Bronchial epithelial cell (primary cell): Measurements from ENCODE around the gene CETP. TPM values are rescaled to one million over a fixed set of nuclear protein-coding genes. Genes with fewer than 3 reads are reported as not detected.
"Not testable (repeated sequence)": the region's sequence is repeated elsewhere in the genome, so short reads cannot be mapped to it uniquely, and the experiment has no call there.

Experiments used
- DNase-seq: peaks from one replicate; pipeline ENCODE4 v3.0.0-alpha.2; 2010; ENCODE audit warnings: low read depth
- FAIRE-seq: peaks from 2 replicates; lab custom pipeline; 2011; peaks lifted over from hg19 to GRCh38; lab: Jason Lieb, UNC
- H3K27me3 ChIP-seq: 2 replicates; pipeline ENCODE4 v1.5.1; 2011; ENCODE audit warnings: low read length; ENCODE audit not compliant: control insufficient read depth, insufficient read depth
- H3K36me3 ChIP-seq: 2 replicates; pipeline ENCODE4 v1.5.1; 2011; ENCODE audit warnings: low read length; ENCODE audit not compliant: control insufficient read depth, insufficient read depth
- H3K4me3 ChIP-seq: 2 replicates; pipeline ENCODE4 v1.5.1; 2011; ENCODE audit warnings: mild to moderate bottlenecking, low read depth, low read length, control low read depth
- total RNA-seq: library from RNA; depleted of rRNA; stranded (reverse); fragments of >200 nt; gene quantifications from 2 replicates; pipeline ENCODE4 v1.2.1, GENCODE V29; 2014
- TF ChIP-seq, protein P1 (sequence below): IDR thresholded peaks from 2 replicates; pipeline ENCODE4 v1.5.1; 2011; ENCODE audit warnings: mild to moderate bottlenecking, moderate library complexity, low read length, control low read depth, inconsistent platforms; ENCODE audit not compliant: insufficient read depth, severe bottlenecking

The CETP gene
- total RNA-seq, 1 donor from 2014 or later, result not detected

DNA sequence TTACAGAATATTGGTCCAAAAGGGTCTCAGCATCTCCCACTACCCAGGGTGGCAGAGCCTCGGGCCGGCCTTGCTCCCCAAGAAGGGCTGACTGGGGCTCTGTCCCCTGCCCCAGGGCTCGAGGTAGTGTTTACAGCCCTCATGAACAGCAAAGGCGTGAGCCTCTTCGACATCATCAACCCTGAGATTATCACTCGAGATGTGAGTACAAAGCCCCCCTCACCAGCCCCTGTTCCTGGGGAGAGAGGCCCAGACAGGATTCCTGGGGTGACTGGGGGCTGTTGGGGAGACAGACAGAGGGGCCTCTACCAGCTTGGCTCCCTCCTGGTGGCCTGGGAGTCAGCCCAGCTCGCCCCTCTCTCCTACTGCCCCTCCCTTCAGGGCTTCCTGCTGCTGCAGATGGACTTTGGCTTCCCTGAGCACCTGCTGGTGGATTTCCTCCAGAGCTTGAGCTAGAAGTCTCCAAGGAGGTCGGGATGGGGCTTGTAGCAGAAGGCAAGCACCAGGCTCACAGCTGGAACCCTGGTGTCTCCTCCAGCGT, 21.5 kb downstream of the CETP start:
- peaks cover 2% of the 10 kb centered on the region for H3K27me3 ChIP-seq
- FAIRE-seq, result no peak
- TF ChIP-seq, protein P1, sequence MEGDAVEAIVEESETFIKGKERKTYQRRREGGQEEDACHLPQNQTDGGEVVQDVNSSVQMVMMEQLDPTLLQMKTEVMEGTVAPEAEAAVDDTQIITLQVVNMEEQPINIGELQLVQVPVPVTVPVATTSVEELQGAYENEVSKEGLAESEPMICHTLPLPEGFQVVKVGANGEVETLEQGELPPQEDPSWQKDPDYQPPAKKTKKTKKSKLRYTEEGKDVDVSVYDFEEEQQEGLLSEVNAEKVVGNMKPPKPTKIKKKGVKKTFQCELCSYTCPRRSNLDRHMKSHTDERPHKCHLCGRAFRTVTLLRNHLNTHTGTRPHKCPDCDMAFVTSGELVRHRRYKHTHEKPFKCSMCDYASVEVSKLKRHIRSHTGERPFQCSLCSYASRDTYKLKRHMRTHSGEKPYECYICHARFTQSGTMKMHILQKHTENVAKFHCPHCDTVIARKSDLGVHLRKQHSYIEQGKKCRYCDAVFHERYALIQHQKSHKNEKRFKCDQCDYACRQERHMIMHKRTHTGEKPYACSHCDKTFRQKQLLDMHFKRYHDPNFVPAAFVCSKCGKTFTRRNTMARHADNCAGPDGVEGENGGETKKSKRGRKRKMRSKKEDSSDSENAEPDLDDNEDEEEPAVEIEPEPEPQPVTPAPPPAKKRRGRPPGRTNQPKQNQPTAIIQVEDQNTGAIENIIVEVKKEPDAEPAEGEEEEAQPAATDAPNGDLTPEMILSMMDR, result no peak
- no peak overlapping the region for H3K4me3 ChIP-seq
- no peaks in the 10 kb centered on the region for H3K36me3 ChIP-seq
- no peak for DNase-seq

DNA sequence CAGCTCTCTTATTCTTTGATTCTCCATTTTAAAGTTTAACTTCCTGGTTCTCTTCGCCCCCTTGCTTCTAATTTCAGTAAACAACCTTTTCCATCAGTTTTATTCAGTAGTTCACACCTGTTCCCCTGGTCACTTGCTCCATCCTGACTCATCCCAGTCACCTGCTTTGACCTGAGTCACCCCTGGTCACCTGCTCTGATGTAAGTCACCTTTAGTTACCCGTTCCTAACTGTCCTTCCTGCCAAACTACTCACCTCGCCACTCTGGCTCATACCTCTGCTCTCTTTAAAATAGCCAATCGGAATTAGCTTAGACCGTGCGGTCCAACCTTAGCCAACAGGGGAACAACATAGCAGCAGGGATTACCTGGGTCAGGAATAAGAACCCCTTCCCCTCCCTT, 22.9 kb downstream of the CETP start:
- no peak for FAIRE-seq
- TF ChIP-seq, protein P1, result no peak
- peaks cover 2% of the 10 kb centered on the region for H3K27me3 ChIP-seq
- no peak overlapping the region for H3K4me3 ChIP-seq
- H3K36me3 ChIP-seq, result no peaks in the 10 kb centered on the region
- DNase-seq, result peak; percentile 29

DNA sequence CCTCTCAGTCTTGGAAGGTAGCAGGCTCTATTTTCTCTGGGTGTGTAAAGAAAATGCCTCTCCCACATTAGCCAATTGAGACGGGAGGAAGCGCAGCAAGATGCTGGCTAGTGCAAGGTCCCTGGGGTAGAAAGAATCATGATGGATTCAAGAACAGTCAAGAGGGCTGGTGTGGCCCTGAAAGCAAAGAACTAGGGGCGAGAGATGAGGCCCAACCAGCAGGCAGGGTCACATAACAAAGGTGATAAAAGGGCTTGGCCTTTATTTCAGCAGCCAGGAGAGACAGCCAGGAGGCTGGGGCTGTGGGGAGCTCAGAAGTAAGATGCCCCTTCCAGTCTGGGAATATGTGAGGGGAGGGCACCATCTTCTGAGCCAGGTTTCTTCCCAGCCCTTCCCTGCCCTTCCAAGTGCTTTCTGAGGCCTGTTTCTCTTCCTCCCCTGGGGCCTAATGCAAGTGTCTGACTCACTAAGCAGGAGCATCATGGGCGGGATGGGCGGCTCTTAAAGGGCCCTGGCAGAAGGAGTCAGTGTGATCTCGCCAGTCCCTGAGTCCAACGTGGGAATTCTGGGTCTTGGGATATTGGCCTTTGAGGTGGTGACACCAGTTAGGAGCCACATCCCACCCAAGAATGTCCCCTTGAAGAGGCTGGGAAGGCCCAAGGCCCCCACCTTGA, 23.7 kb downstream of the CETP start:
- TF ChIP-seq, protein P1, result no peak
- Histone ChIP-seq H3K4me3 (no peak overlapping the region), H3K36me3 (no peaks in the 10 kb centered on the region), H3K27me3 (peaks cover 2% of the 10 kb centered on the region)
- FAIRE-seq (no peak), DNase-seq (peak; percentile 80)

DNA sequence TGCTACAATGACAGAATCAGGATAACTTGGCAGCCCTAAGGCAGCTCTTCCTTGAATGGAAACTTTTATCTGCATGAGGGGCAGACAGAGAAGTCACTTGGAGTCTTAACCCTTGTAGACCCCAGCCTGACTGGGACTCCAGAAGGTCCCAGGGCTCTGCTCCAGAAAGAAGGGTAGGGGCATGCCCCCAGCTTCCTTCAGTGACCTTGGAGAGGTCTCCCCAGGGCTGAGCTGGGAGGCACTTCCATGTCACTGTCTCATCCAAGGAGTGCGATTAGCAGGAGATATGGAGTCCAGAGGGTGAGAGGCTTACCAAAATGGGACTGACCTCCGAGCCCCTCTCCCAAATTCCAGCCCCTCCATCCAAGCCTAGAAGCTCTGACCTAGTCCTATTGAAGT, 24.2 kb downstream of the CETP start:
- H3K27me3 ChIP-seq, result peaks cover 2% of the 10 kb centered on the region
- DNase-seq, result no peak
- H3K4me3 ChIP-seq, result no peak overlapping the region
- no peak for FAIRE-seq
- TF ChIP-seq, protein P1, result no peak
- no peaks in the 10 kb centered on the region for H3K36me3 ChIP-seq

DNA sequence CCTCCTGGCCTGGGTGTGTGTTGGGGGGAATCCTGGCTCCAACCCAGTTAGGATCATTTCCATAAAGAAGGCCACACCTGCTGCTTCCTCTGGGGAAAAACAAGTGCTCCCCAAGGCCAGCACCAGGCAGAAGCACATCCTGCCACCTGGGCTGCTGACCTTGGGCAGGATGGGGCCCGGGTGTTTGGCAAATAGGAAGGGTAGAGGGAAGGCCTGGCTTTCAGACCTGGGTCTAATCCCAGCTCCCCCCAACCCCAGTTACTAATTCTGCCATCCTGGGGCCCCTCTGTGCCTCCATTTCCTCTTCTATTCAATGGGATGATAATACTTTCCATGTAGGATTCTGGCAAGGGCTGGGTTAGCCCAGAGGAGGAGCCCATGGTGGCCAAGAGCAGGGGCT, 24.6 kb downstream of the CETP start:
- no peaks in the 10 kb centered on the region for H3K36me3 ChIP-seq
- TF ChIP-seq, protein P1, result no peak
- no peak for FAIRE-seq

DNA sequence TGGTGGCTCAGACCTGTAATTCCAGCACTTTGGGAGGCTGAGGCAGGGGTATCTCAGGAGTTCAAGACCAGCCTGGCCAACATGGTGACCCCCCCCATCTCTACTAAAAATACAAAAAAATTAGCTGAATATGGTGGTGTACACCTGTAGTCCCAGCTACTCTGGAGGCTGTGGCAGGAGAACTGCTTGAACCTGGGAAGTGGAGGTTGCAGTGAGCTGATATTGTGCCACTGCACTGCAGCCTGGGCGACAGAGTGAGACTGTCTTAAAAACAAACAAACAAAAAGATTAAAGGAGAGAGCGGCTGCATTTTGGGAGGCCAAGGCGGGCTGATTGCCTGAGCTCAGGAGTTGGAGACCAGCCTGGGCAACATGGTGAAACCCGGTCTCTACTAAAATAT, 25.2 kb downstream of the CETP start:
- not testable (repeated sequence) for H3K27me3 ChIP-seq, H3K4me3 ChIP-seq, FAIRE-seq, DNase-seq, H3K36me3 ChIP-seq

More for the DNA sequence above, 24.6 kb downstream of the CETP start:
- DNase-seq, result no peak
- Histone ChIP-seq H3K4me3 (no peak overlapping the region), H3K27me3 (peaks cover 2% of the 10 kb centered on the region)
